NCI-H2171 treated with DMSO at 0.1 percent for 48 hours (cell line): ENCODE measurements around the gene DMBT1.

Experiments
- DNase-seq: peaks from one replicate; lab custom pipeline; 2025; lab: John Stamatoyannopoulos, UW

Gene DMBT1

DNA sequence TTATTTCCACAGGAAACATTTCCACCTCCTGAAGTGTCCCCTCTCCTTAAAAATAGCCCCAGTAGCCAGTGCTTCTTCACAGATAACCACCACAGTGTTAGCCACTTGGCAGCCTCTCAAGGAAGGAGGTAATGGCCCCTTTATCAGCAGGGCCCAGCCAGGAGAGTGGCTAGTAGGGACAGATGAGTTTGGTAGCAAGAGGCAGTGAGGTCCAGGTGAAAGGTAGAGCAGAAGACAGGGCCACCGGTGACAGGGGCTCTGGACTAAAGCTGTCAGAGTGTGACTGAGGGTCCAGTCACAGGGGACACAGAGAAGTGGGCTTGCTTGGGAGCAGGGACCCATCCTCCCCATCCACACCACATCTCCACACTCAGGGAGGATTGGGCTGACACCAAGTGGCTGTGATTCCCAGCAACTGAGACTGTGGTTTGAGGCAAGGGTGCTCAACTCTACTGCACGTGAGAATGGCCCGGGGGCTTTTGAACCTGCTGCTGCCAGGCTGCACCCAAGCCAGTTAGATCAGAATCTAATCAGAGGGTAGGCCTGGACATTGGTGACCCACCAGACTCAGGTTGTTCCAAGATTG is 86.9 kb downstream of the DMBT1 start:
- DNase-seq = no peak

DNA sequence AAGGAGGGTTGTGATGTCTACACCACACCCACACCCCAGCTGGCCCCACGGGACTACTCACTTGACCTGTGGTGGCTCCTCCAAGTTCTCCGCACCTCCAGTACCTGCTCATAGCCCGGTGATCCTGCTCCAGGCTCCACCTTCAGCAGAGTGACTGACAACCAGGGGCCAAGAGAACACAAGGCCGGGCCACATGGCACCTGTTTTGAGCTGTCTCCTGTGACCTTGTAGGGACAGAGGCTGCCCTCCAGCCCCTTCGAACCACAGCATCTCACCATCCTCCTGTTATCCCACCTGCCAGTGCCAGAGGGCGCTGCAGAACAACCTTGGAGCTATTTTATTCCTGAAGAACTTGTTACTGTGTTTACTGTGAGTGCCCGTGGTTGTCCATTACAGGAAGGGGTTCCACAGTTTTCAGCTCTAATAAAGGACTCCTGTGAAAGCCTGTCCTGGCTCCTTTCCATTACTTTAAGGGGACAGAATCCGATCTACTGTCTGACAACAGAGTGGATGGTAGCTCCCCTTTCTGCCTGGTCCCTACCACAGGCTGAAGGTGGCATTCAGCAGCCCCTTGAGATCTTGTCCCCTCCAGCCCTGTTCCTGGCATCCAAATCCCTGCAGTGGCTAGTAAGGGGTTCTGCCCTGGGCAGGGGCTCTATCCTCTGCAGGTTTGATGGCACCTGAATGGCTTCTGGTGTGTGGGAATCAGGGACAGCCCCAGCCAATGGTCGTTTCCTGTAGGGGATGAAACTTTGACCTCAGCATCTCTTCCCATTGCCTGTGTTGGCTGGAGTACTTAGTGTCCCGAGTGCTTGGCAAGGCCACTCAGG is 88.3 kb downstream of the DMBT1 start:
- DNase-seq = peak; percentile 35

DNA sequence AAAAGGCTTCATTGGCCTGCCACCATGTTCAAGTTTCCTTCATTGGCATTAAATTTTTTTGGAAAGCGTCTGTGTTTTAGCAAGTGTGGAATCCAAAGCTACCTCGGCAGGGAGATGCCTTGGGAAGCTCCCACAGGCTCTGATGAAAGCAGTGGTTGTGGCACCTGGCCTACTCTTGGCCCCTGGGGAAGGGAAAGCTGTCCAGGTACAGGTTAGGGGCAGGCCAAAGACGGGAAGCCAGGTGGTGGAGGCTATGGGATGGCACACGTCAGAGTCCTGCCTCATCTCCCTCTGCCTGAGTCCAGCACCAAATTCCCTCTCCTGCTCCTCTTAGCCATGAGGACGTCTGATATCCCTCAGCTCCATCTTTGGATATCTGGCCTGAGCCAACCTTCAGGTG is 89.3 kb downstream of the DMBT1 start:
- no peak for DNase-seq

DNA sequence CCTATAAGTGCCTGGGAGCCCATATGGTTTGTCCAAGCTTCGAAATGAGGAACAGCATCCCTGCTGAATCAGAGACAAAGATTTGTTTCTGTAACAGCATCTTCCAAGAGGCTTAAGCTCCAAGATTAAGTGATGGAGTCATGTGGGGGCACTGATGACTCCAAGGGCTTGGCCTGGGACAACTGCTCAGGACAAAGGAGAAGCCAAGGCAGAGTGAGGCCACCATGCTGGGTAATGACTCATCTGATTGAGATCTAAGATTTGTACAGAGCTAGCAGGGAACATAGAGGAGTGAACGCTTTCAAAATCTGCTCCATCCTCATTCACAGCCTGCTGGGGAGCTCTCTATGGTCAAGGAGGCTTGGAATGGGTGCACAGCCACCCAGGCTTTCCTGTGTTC is 89.8 kb downstream of the DMBT1 start:
- DNase-seq = no peak

DNA sequence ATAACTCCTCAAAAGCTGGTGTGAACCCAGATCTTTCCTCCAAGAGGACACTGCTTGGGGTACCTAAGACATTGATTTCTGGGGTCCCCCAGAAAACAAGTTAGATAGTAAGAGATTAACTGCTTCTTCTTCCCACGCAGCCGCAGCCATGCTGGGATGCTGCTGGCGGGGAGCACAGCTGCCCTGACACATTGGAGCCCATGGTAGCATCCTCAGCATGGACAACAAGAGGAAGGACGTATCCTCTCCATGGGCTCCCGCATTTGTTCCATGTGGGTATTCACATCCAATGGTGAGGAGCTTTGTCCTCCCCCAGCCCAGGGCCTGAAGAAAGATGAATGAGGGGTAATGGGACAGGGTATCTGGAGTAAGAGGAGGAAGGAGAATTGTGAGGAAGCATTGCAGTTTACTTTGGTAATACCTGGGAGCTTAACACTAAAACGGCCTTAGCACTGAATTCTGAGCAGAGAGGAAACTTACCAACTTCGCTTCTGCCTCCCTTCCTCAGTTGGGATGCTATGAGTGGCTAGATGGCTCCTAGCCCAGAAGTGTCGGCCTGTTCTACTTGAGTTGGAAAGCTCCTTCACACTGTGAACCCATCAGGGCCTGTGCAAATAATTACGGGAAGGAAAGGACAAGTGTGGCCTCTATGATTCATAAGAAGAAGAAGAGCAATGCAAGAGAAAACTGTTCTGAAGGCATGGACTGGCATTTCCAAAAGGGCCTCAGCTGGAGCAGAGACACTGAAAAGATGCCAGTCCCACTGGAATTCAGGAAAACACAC is 95.2 kb downstream of the DMBT1 start:
- DNase-seq = no peak

DNA sequence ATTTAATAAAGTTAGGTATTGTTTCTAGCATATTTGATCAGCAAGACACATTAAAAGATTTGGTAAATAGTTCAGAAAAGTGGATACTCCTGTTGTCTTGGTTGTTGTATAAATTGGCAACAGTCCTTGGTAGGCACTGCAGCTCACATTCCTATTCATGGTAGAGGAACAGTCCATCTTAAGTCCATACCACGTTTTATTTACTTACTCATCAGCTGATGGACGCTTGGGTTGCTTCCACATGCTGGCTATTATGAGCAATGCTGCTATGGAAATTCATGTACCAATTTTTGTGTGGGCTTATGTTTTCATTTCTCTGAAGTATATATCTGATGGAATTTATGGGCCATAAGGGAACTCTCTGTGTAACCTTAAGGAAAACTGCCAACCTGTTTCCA is 95.8 kb downstream of the DMBT1 start:
- no peak for DNase-seq

DNA sequence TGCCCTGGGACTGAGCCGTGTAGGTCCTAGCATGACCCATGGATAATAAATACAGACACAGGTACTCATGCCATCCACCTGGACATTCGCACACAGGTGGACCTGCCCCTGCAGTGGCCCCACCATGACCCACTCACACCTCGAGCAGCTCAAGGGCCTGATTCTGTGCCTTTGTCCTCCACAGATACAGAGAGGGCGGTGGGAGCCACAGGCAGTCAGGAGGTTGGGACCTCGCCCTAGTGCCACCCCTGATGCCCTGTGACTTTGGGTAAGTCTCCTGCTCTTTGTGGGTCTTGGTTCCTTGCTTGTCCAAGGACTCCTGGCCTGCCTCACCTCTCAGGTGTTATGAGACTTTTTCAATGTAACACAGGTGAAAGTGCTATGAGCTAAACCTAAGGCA is 96.2 kb downstream of the DMBT1 start:
- no peak for DNase-seq

DNA sequence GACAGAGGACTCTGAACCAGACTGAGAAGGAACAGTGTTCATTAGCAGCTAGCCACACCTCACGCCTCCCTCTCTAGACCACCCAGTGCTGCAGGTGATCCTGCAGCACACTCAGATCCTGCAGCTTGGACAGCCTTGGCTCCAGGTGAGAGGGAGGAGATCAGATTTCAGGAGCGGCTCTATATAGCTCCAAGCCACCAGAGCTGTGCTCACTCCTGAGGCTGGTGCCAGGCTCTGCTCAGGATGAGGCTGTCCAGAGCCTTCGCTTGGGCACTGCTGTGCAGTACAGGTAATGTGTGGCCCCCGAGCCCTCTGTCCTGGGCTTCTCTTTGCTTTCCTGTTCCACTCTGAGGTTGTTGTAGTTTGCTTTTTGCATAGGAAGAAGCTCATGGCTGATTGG is 96.7 kb downstream of the DMBT1 start:
- DNase-seq = no peak

DNA sequence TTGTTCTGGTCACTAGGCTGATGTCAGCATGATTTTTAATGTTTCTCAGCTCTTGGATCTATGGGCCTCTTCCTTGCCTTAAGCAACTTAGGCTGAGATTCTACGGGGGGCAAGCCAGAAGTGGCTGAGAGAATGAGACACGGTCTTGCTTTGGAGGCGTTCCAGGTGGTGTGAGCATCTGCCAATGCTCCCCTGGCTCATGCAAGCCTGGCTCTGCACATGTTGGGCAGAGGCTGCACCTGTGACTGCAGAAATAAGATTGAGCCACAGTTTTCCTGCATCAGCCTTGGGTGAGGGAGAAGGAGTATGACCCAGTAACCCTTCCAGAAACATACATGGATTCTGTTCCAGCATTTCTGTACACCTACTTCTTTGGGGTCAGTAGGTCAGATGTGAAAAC is 97.2 kb downstream of the DMBT1 start:
- DNase-seq = peak; percentile 16

DNA sequence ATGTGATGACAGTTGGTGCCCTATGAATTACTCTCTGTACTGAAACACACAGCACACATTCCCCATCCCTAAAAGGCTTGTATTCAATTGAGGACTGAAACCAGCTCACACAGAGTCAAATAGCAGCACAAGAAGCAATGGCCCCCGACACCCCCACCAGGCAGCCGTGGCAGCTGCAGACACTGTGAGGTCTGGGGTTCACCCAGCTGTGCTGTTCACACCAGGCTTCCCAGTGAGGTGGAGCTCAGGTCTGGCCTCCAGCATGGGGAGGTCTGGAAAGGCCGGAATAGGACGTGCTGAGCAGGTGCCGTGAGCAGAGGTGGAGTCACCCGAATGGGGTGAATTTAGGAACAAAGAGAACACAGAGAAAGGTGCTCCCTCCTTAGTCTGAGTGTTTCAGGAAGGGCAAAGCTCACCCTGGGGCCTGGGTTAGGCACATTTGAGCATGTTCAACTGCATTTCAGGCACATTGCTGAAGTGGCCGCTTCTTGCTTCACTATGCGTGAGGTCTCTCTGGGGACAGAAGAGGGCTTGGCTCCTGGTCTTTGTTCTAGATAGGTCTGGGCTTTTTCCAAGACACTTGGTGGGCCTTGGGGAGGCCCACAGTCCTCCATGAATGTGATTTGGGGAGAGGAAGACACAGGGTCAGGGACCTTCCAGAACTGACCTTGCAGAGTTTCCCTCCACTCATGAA is 97.9 kb downstream of the DMBT1 start:
- no peak for DNase-seq

DNA sequence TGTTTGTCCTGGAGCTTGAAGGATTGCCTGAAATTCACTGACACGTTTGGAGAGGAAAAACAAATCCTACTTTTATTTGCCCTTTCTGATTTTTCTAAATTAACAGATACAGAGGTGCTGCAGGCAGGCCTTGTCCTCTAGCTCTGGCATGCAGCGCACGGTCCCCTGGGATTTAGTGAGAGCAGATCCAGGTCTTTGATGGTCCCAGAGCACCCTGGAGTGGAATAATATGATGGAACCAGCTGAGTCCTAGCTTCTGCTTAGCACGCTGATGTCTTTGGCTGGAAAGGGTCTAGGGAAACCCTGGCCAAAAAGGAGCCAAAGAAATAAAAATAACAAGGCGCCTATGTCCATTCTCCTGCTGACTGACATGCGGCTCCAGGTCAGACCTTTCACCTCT is 98.6 kb downstream of the DMBT1 start:
- DNase-seq = no peak

DNA sequence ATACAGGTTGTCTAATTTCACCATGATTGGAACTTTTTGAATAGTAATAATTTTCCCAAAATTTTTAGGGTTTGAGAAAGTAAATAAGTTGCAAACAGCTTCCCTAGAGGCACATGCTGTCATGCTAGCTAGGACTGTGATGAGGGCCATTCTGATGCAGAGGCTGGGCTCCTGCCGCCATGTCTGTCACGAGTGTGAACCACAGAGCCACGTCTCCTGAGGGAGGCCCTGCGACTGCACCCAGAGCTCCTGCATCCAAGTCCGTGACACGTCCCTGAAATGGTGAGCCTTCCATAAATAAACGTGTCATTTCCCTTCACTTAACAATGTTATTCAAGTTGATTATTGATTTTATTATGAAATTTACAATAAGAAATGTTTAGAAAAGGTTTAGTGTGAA is 99.1 kb downstream of the DMBT1 start:
- no peak for DNase-seq

DNA sequence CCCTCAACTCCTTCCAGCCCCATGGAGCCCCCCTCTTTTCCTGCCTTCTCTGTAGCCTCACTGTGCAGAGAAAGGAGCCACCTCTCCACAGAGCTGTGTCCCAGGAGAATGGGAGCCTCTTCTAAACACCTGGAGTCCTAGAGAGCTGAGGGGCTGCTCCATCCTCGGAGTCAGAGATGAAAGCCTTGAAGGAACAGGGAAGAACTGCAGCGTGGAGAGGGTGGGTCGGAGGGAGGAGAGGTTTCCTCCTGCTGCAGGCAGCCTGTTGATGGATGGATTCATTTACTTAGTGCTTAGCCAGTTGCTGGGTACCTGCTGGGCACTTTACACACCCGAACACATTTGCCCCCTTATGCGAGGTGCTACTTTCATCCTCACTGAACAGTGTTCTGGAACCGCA is 100.1 kb downstream of the DMBT1 start:
- no peak for DNase-seq

DNA sequence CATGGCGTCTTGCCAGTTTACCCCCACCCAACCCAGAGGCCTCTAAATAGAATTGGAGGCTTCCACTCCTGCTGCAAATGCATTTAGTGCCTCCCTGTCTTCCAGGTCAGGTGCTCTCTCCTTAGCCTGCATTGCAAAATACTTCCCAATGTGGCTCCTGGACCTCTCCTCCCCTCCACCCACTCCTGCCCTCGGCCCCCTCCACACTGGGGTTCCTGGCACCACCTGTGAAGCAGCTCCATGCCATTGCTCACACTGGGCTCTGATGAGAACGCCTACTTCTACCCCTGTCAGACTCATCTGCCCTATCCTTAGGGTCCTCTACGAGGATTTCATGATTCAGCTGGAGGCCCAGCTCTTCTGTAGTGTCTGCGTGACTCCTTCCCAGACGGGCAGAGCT is 101.7 kb downstream of the DMBT1 start:
- no peak for DNase-seq

DNA sequence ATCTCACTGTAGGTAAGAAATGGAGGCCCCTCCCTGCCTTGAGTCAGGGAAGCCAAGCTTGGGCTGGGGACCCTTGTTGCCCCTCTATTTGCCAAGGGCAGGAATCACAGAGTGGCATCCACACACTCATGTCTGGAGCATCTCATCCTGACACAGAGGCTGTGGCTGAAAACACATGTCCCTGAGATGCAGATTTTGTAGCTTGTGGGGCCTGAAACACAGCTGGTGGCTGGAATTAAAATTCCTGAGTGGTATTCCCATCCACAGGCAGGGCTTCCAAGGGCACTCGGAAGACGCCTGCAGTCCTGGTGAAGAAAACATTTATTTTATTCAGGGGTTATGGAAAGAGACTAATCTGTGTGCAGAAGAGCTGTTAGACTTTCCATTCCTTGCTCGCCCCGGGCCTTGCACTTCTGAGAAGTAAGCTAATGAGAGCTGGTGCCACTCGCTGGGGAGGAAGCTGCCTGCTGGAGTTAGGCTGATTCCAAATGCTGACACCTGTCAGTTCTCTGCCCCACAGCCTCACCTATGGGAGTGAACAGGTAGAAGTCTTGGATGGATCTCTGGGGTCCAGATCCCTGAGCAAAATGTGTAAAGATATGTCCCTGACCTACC is 103.1 kb downstream of the DMBT1 start:
- DNase-seq = no peak

DNA sequence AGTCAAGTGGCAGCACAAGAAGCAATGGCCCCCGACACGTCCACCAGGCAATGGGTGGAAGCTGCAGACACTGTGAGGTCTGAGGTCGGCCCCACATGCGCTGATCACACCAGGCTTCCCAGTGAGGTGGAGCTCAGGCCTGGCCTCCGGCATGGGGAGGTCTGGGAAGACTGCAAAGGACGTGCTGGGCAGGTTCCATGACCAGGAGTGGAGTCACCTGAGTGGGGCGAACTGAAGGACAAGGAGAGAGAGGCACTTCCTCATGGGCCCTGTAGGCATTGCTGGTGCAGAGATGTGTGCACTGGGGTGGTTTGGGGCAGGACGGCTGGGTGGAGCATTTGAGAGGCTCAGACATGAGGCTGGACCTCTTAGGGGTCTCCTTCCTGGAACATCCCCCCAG is 103.9 kb downstream of the DMBT1 start:
- no peak for DNase-seq

DNA sequence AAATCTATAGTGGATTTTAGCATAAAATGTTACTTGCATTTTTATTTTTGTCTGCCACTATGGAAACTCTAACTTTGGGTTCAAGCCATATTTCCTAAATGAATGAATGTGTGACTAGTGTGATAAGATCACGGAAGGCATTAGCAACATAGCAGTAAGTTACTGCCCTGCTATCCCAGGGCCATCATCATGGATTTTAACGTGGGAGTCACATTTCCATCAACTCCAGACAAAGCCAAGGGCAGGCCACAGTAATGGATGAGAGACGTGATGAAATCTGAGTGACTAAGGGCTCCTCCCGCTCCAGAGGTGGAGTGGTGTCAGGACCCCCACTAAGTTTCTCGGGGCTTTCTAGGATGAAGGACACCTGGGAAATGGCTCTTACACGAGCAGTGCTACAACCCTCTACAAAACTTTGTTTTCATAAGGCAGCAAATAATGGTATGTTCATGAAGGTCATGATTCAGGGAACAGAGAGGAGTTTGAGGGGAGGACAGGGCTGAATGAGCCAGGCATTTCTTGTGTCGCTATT is 104.8 kb downstream of the DMBT1 start:
- DNase-seq = no peak

DNA sequence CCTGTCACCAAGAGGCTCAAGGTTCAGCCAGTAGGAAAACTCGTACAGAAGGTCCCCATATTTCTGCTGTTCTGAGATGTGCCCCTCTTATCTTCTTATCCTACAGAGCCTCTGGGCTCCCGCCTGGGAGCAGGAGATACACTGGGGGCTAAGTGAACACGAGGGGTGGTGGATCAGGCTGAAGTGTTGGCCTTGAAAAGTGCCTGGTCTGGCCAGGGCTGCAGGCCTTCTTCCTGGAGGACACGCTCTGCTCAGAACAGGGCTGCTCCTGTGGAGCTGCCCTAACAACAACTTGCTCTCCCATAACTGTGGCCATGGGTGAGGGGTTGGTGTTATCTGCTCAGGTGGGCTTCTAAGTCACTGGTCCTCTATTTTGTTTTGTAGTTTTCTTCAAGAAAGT is 105.4 kb downstream of the DMBT1 start:
- DNase-seq = no peak

DNA sequence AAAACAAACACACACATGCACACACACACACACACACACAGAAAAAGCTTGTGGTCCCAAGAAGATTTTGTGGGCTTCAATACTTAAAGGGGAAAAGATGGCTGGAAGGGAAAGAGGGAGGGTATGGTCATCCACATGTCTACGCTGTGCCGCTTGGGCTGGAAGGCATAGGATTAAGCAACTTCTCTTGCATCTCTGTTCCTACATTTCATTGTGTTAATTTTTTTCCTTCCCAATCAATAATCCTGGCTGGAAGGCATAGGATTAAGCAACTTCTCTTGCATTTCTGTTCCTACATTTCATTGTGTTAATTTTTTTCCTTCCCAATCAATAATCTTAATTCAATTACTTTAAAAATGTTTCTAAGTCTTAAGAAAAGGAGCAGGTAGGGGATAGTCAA is 108.5 kb downstream of the DMBT1 start:
- DNase-seq = no peak

DNA sequence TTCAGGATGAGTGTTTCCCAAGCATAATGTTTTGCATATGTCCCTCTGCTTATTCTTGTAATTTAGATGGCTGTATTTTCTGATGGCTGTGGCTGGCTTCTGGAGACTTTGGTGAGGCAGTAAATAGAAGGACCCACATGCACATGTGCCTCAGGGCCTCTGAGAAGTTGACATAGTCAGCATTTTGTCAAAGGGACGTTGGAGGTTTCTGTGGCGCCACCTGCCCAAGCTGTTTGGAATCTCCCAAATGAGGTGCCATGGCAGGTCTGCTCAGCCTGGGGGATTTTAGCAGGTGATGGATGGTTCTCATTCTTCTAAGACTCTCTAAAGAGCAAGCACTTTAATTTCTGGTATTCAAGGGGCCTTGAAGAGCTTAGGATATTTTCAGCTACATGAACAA is 109.3 kb downstream of the DMBT1 start:
- DNase-seq = no peak

DNA sequence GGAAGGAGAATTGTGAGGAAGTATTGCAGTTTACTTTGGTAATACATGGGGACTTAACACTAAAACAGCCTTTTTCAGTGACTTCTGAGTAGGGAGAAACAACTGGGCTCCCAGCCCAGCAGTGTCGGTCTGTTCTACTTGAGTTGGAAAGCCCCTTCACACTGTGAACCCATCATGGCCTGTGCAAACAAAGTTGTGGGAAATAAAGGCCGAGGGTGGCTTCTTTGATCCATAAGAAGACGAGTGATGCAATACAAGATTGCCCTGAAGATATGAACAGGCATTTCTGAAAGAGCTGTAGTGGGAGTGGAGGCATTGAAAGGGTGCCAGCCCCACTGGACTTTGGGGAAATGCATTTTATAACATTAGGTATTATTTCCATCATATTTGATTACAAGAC is 110.8 kb downstream of the DMBT1 start:
- DNase-seq = no peak

DNA sequence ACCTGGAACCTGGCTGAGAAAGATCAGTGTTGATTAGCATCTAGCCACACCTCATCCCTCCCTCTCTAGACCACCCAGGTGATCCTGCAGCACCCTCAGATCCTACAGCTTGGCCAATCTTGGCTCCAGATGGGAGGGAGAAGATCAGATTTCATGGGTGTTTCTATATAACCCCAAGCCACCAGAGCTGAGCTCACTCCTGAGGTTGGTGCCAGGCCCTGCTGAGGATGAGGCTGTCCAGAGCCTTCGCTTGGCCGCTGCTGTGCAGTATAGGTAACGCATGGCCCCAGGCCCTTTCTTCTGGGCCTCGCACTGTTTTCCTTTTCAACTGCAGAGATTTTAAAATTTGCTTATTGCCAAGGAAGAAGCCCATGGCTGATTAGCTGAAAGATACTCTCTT is 112.1 kb downstream of the DMBT1 start:
- no peak for DNase-seq
